K562 (cell line): ENCODE results near the gene ZSWIM7. TPM values are rescaled to one million over a fixed set of nuclear protein-coding genes. Genes with fewer than 3 reads are reported as not detected.

ENCODE experiments used
- ATAC-seq: fragments of 200-7000 bp; cut with Tn5 transposase; 3 replicates; pipeline ENCODE4 v1.9.1; 2020; ENCODE audit warnings: moderate library complexity
- BruUV-seq: library from RNA; stranded (reverse); fragments of 400-500 nt; replicated peaks from 2 replicates; lab custom pipeline; 2021; lab: Mats Ljungman, UMichigan
- CTCF ChIA-PET: fragments of 300-600 bp; formaldehyde crosslinking; extraction: SDS; loops from one replicate; lab custom pipeline; 2021; ENCODE audit warnings: low intra/inter-chr PET ratio; lab: Yijun Ruan, JAX
- POLR2A ChIA-PET: fragments of 300-600, 350-650 bp; sonication (Branson Sonifier 250); formaldehyde crosslinking; extraction: SDS; loops from one replicate; lab custom pipeline; 2021; ENCODE audit warnings: antibody characterized with exemption, inconsistent platforms; lab: Yijun Ruan, JAX
- DNase-seq, 4 experiments: peaks; one replicate each; pipeline versions ENCODE4 v3.0.0 to v3.0.0-alpha.2; 2011 to 2018; ENCODE audit warnings: low spot score in 3 of 4, mixed read lengths in 3 of 4; ENCODE audit errors: extremely low read depth in 1 of 4
- FAIRE-seq: peaks from 2 replicates; lab custom pipeline; 2011; peaks lifted over from hg19 to GRCh38; lab: Jason Lieb, UNC
- H2AFZ ChIP-seq: 2 replicates; pipeline ENCODE4 v1.6.0; 2011; ENCODE audit warnings: low read depth, low read length, control low read depth, inconsistent platforms
- H3K27ac ChIP-seq: fragments of 200-600 bp; 3 replicates; pipeline ENCODE4 v1.8.0; 2011; ENCODE audit warnings: low read depth, mild to moderate bottlenecking, control low read depth, inconsistent platforms, low read length, moderate library complexity, mixed read lengths; ENCODE audit errors: extremely low read depth
- H3K27me3 ChIP-seq, 2 experiments: fragments of 300-600 bp in 1 of 2; 2 replicates in 1 of 2; 3 replicates in 1 of 2; pipeline versions ENCODE4 v1.6.0 to v1.8.0; 2011; ENCODE audit warnings: inconsistent platforms in 2 of 2, low read length in 2 of 2, mild to moderate bottlenecking in 1 of 2, mixed read lengths in 1 of 2, moderate library complexity in 1 of 2; ENCODE audit not compliant: control insufficient read depth in 2 of 2, insufficient read depth in 2 of 2
- H3K36me3 ChIP-seq: fragments of 300-600 bp; 3 replicates; pipeline ENCODE4 v1.8.0; 2011; ENCODE audit warnings: mild to moderate bottlenecking, low read length, inconsistent platforms; ENCODE audit not compliant: control insufficient read depth, insufficient read depth
- H3K4me1 ChIP-seq, 2 experiments: fragments of 200-600 bp in 1 of 2; replicated peaks in 1 of 2; 2 replicates in 1 of 2; 3 replicates in 1 of 2; pipeline versions ENCODE4 v1.5.1 to v1.8.0; 2011; ENCODE audit warnings: inconsistent platforms in 2 of 2, low read length in 2 of 2, mild to moderate bottlenecking in 1 of 2, mixed read lengths in 1 of 2, moderate library complexity in 1 of 2; ENCODE audit not compliant: control insufficient read depth in 2 of 2, insufficient read depth in 2 of 2
- H3K4me2 ChIP-seq: 2 replicates; pipeline ENCODE4 v1.6.1; 2011; ENCODE audit warnings: low read length, control low read depth, inconsistent platforms, mixed read lengths; ENCODE audit not compliant: insufficient read depth
- H3K4me3 ChIP-seq: fragments of 200-600 bp; sonication (generic), shearing (Covaris generic); 2 replicates; pipeline ENCODE4 v1.5.1; 2016; ENCODE audit warnings: control low read depth, inconsistent platforms
- H3K79me2 ChIP-seq: fragments of 200-600 bp; 3 replicates; pipeline ENCODE4 v1.8.0; 2011; ENCODE audit warnings: low read length, inconsistent platforms; ENCODE audit not compliant: control insufficient read depth, insufficient read depth
- H3K9ac ChIP-seq, 2 experiments: 2 replicates each; pipeline versions ENCODE4 v1.6.0 to v1.6.1; 2011; ENCODE audit warnings: low read depth in 2 of 2, low read length in 2 of 2, control low read depth in 1 of 2, inconsistent platforms in 1 of 2, mild to moderate bottlenecking in 1 of 2, mixed read lengths in 1 of 2; ENCODE audit not compliant: insufficient read depth in 1 of 2
- H3K9me1 ChIP-seq: one replicate; pipeline ENCODE4 v1.6.0; 2011; ENCODE audit warnings: inconsistent platforms, mild to moderate bottlenecking, low read length, moderate library complexity; ENCODE audit not compliant: control insufficient read depth, insufficient read depth
- H3K9me3 ChIP-seq: replicated peaks from 2 replicates; pipeline ENCODE4 v1.5.1; 2011; ENCODE audit warnings: low read depth, low read length, inconsistent platforms; ENCODE audit not compliant: control insufficient read depth, insufficient read depth
- H4K20me1 ChIP-seq: replicated peaks from 2 replicates; pipeline ENCODE4 v1.6.1; 2011; ENCODE audit warnings: low read length, inconsistent platforms, mixed read lengths; ENCODE audit not compliant: control insufficient read depth, insufficient read depth
- BACH1 ChIP-seq: fragments of 200-800 bp; sonication (Bioruptor generic); IDR thresholded peaks from 2 replicates; pipeline ENCODE4 v1.6.1; 2016; ENCODE audit warnings: missing genetic modification characterization, missing compliant biosample characterization
- FOSL1 ChIP-seq: fragments of 200-800 bp; sonication (Bioruptor generic); conservative IDR thresholded peaks from 2 replicates; pipeline ENCODE4 v1.6.1; 2016; ENCODE audit warnings: missing genetic modification characterization, missing compliant biosample characterization
- MLLT1 ChIP-seq, 2 experiments: fragments of 450-650 bp; IDR thresholded peaks; 2 replicates each; pipeline ENCODE4 v1.6.1; 2016
- ZBTB40 ChIP-seq, 2 experiments: fragments of 450-650 bp in 1 of 2; sonication (generic) in 1 of 2; formaldehyde crosslinking in 1 of 2; IDR thresholded peaks; 2 replicates each; pipeline versions ENCODE4 v1.7.1 to v1.9.0; 2016 to 2022; ENCODE audit warnings: inconsistent platforms in 1 of 2, mild to moderate bottlenecking in 1 of 2, missing genetic modification reagents in 1 of 2
- WGBS: fragments of 100-300 bp; shearing (Covaris generic); methylation state at CpG from one replicate; pipeline ENCODE4 v1.1.6; 2016; ENCODE audit warnings: low coverage, mixed read lengths; ENCODE audit not compliant: insufficient coverage; ENCODE audit errors: missing lambda C conversion rate; 5-methylcytosine and 5-hydroxymethylcytosine counted together
- in situ Hi-C: fragments of 300-500 bp; cut with MboI; formaldehyde crosslinking; loops from 4 replicates; pipeline ENCODE4 v1.15.0; 2018; ENCODE audit warnings: inconsistent platforms, mixed read lengths
- intact Hi-C: fragments of 100-400 bp; cut with micrococcal nuclease; formaldehyde crosslinking; loops from 2 replicates; pipeline ENCODE4 v1.14.2; 2022
- polyA plus RNA-seq, 8 experiments: library from polyadenylated mRNA; depleted of rRNA in 4 of 8; stranded (reverse) in 5 of 8; unstranded in 3 of 8; fragments of >200 nt; fragmentation: Nextera tagmentation in 2 of 8; fragmentation: Illumina TruSeq in 1 of 8; extraction: Ambion mirVana in 2 of 8; extraction: Trizol in 1 of 8; gene quantifications; 2 replicates each; pipeline versions ENCODE4 v1.2.1 to v1.2.3, GENCODE V29; 2011 to 2014; ENCODE audit warnings: inconsistent platforms in 1 of 8, missing spikeins in 1 of 8
- total RNA-seq, 7 experiments: library from RNA; depleted of rRNA in 6 of 7; stranded (reverse); fragments of >200 nt in 6 of 7; fragmentation: Illumina TruSeq in 2 of 7; extraction: Trizol in 2 of 7; gene quantifications; 2 replicates each; pipeline versions ENCODE4 v1.2.1 to v1.2.3, GENCODE V29; 2011 to 2021; ENCODE audit warnings: low replicate concordance in 1 of 7
- TF ChIP-seq, protein P1 (sequence below): fragments of 250-450 bp; sonication (Bioruptor Pico); IDR thresholded peaks from 2 replicates; pipeline ENCODE4 v1.4.0; 2020; ENCODE audit warnings: mild to moderate bottlenecking, moderate library complexity

ZSWIM7 gene
- total and polyA plus RNA-seq, 9 of the 15 experiments (the other 6 are each of a cell fraction or from before 2014, with no cell fraction given), result 5.9 to 18.7 (median 9.5) TPM

DNA sequence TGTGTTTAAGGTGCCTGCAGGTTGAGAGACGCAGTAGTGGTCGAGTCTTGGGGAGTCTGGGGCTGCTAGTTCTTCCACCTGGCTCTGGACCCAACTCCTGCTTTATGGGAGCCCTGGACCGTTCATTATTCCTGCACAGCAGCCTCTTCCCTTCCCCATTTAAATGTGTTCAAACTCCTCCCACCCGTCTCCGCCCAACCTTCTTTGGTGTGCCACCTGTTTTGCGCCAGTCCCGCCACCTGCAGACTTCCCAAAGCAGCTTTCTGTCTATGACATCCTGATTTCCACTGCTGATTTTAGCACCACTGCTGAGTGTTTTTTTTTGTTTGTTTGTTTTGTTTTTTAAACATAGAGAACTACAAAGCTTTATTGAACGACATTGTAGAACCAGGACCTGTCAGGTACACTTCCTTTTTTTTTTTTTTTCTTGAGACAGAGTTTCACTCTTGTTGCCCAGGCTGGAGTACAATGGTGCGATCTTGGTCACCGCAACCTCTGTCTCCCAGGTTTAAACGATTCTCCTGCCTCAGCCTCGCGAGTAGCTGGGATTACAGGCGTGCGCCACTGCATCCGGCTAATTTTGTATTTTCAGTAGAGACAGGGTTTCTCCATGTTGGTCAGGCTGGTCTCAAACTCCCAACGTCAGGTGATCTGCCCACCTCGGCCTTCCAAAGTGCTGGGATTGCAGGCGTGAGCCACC is 41.7 kb downstream of the ZSWIM7 start:
- Histone ChIP-seq H3K79me2 (peaks cover 46% of the 10 kb centered on the region), H3K9me1 (no peaks in the 10 kb centered on the region), H4K20me1 (no peaks in the 10 kb centered on the region), H3K9ac (peak overlapping the region in 1 of 2 experiments; percentile 5; a peak in 2 of 4 replicates), H3K4me2 (no peak overlapping the region; the same call in 1 of the 2 replicates), H3K36me3 (no peaks in the 10 kb centered on the region; the same call in 2 of the 3 replicates), H2AFZ (no peak overlapping the region), H3K9me3 (no peaks in the 10 kb centered on the region), H3K4me1 (peaks cover 34 to 35% of the 10 kb centered on the region in 2 experiments), H3K27ac (peak overlapping the region; percentile 89; the same call in 2 of the 3 replicates), H3K27me3 (no peaks in the 10 kb centered on the region), H3K4me3 (no peak overlapping the region)
- CTCF ChIA-PET, result no interaction called here
- FAIRE-seq (no peak), ATAC-seq (no peak), DNase-seq (no peak)
- POLR2A ChIA-PET, result interaction anchor here (0.9 to 1.1 kb wide), 4 partner anchors 8 to 14 kb away, joined by 3 to 5 read pairs (median 4); no protein-coding TSS in a partner anchor
- 0 out of 2 replicates have a peak, but pooled peaks have one; percentile 3 for TF ChIP-seq FOSL1 (tag)
- no peak for TF ChIP-seq BACH1 (tag)
- peak; percentile 73 for TF ChIP-seq ZBTB40 (IDR thresholded peaks at IDR 0.05)
- peak; percentile 39; the same call in 1 of the 2 replicates for TF ChIP-seq ZBTB40 (CRISPR knock-in tag; IDR thresholded peaks at IDR 0.05)
- TF ChIP-seq, protein P1, sequence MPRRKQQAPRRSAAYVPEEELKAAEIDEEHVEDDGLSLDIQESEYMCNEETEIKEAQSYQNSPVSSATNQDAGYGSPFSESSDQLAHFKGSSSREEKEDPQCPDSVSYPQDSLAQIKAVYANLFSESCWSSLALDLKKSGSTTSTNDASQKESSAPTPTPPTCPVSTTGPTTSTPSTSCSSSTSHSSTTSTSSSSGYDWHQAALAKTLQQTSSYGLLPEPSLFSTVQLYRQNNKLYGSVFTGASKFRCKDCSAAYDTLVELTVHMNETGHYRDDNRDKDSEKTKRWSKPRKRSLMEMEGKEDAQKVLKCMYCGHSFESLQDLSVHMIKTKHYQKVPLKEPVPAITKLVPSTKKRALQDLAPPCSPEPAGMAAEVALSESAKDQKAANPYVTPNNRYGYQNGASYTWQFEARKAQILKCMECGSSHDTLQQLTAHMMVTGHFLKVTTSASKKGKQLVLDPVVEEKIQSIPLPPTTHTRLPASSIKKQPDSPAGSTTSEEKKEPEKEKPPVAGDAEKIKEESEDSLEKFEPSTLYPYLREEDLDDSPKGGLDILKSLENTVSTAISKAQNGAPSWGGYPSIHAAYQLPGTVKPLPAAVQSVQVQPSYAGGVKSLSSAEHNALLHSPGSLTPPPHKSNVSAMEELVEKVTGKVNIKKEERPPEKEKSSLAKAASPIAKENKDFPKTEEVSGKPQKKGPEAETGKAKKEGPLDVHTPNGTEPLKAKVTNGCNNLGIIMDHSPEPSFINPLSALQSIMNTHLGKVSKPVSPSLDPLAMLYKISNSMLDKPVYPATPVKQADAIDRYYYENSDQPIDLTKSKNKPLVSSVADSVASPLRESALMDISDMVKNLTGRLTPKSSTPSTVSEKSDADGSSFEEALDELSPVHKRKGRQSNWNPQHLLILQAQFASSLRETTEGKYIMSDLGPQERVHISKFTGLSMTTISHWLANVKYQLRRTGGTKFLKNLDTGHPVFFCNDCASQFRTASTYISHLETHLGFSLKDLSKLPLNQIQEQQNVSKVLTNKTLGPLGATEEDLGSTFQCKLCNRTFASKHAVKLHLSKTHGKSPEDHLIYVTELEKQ (CRISPR knock-in tag), result no peak
- peak in 1 of 2 experiments; percentile 51; a peak in 1 of 4 replicates for TF ChIP-seq MLLT1 (IDR thresholded peaks at IDR 0.05)
- 80% methylated on average over 10 of the region's 19 CpGs for WGBS
- BruUV-seq, result no TSS peak
- intact Hi-C loops, result no loop called here
- in situ Hi-C loops, result loop anchor here (25.0 kb wide), 1 partner anchor 695 kb away; the partner anchor contains the start of gene PMP22
